Measurements from ENCODE around the gene VAPA.

Gene VAPA

GRCh38 chr18:9994026-9994570 lies 80.3 kb downstream of the VAPA start:
- in situ Hi-C loops (cut with HindIII; ENCODE audit: low sequenced_read_pairs) = loop anchor here (10.0 kb wide), 1 partner anchor 251 kb away; no protein-coding TSS in a partner anchor

GRCh38 chr18:9994701-9995235 lies 81.0 kb downstream of the VAPA start:
- in situ Hi-C loops (cut with HindIII; ENCODE audit: low sequenced_read_pairs) = loop anchor here (5.0 to 10.0 kb wide), 2 partner anchors 250 to 273 kb away; no protein-coding TSS in a partner anchor

- in situ Hi-C loops (cut with HindIII; ENCODE audit: low sequenced_read_pairs) = loop anchor here (5.0 to 10.0 kb wide), 2 partner anchors 249 to 272 kb away; no protein-coding TSS in a partner anchor
Measured at GRCh38 chr18:9995631-9996030, 81.8 kb downstream of the VAPA start.

- in situ Hi-C loops (cut with HindIII; ENCODE audit: low sequenced_read_pairs) = loop anchor here (5.0 to 10.0 kb wide), 2 partner anchors 249 to 271 kb away; no protein-coding TSS in a partner anchor
Measured at GRCh38 chr18:9996094-9996493, 82.3 kb downstream of the VAPA start.

GRCh38 chr18:9997711-9998110 lies 83.9 kb downstream of the VAPA start:
- in situ Hi-C loops (cut with HindIII; ENCODE audit: low sequenced_read_pairs) = loop anchor here (5.0 to 10.0 kb wide), 2 partner anchors 247 to 270 kb away; no protein-coding TSS in a partner anchor

- in situ Hi-C loops (cut with HindIII; ENCODE audit: low sequenced_read_pairs) = loop anchor here (5.0 to 10.0 kb wide), 2 partner anchors 246 to 269 kb away; no protein-coding TSS in a partner anchor
Measured at GRCh38 chr18:9998330-9998729, 84.5 kb downstream of the VAPA start.

- in situ Hi-C loops (cut with HindIII; ENCODE audit: low sequenced_read_pairs) = no loop called here
Measured at GRCh38 chr18:10002280-10002679, 88.5 kb downstream of the VAPA start.

- in situ Hi-C loops (cut with HindIII; ENCODE audit: low sequenced_read_pairs) = no loop called here
Measured at GRCh38 chr18:10003281-10003680, 89.5 kb downstream of the VAPA start.

GRCh38 chr18:10003866-10004265 lies 90.0 kb downstream of the VAPA start:
- in situ Hi-C loops (cut with HindIII; ENCODE audit: low sequenced_read_pairs) = no loop called here

- in situ Hi-C loops (cut with HindIII; ENCODE audit: low sequenced_read_pairs) = no loop called here
Measured at GRCh38 chr18:10006311-10006893, 92.6 kb downstream of the VAPA start.

- in situ Hi-C loops (cut with HindIII; ENCODE audit: low sequenced_read_pairs) = no loop called here
Measured at GRCh38 chr18:10008006-10008647, 94.3 kb downstream of the VAPA start.

Data from endothelial cell of hepatic sinusoid (primary cell).